GM18526 (cell line): ENCODE data around the gene SNAPC4.

Experiments
- POLR2A ChIP-seq: IDR thresholded peaks from 3 replicates; pipeline ENCODE4 v1.6.1; 2011; ENCODE audit not compliant: insufficient read length; ENCODE audit errors: extremely low read depth

Gene SNAPC4

GRCh38 chr9:136404801-136405136 is 4.8 kb upstream of the SNAPC4 start:
- TF ChIP-seq POLR2A, result no peak

DNA sequence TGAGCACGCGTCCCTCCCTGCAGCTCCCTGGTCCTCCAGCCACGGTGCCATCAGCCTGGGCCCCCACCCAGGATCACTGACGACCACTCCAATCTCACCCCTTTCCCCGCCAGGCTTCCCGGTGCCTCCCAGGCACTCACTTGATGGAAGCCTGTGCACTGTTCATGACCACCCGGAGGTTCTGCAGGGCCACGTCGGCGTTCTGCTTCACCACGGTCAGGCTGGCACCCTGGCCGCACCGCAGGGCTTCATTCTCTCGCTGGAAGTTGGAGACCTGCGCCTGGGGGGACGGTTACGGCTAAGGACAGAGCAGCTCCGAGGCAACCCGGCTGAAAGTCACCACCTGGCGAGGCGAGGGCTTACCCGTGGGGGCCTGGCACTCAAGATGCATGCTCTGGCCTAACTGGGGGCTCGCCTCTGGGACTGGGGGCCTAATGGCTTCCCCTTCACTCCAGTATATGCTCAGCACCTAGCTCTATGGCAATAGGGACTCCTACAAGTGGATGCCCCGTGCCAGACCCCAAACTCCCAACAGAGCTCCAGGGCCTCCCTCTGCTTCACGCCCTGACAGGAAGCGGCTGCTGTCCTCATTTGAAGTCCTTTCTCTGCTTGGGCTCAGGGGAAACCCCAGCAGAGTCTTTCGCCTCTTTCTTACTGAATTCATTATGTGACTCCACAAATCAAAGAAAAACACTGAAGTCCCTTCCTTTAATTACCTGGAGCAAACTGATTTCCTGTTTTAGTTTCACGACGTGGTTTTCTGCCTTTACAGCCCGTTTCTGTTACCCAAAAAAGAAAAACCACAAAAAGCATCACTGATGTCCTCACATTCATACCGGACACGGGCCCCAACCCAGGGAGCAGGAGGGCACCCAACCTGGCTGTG is 4.2 kb upstream of the SNAPC4 start:
- TF ChIP-seq POLR2A, result peak; percentile 0

- no peak for TF ChIP-seq POLR2A
These were observed 3.6 kb upstream of the SNAPC4 start for GRCh38 chr9:136403538-136403914.

DNA sequence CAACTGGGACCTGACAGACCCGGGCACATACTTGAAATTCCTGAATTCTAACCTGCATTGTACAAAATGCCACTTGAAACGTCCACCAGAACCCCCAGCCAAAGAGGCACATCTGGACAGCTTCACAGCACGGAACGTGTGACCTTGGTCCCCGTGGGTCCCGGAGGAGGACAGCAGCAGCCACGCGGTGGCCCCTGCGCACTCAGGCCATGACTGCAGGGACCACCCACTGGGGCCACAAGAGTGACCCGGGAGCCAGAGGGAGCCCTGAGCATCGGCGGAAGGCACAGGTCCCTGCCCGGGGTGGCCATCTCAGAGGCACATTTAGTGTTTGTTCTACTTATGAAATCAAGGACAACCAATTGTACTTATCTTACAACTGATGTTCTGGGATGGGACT is 2.1 kb upstream of the SNAPC4 start:
- no peak for TF ChIP-seq POLR2A

DNA sequence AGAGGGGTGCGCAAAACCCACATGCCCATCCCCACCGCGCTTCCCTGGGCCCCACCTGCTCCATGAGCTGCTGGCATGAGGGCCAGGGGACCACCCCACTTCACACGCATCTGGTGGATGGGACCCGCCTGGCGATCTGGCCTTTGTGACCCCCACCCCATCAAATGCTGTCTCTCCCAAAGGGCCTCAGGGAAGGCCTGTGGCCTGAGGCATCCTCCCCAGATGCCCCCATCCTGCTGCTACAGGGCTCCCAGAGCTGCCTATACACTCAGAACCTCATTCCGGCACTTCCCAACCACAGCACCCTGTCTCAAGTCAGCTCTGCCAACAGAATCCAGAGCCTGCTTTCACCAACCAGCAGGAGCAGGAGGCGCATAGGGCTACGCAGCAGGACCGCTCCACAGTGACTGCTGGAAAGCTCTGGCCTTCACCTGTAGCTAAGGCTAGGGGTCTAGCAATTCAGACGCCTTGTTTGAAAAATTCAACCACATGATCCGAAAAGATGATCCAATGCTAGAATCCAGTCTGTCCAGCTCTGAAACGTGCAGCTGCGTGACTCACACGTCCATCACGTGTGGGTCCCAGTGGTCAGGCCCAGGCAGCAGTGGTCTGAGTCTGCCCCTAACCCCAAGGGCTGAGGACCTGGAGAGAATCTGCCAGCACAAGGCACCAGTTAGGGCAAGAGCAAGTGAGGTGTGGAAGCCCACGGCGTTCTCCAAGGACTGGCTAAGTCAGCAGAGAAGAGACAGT is 1.4 kb upstream of the SNAPC4 start:
- no peak for TF ChIP-seq POLR2A

GRCh38 chr9:136399176-136400037 is 563 bp downstream of the SNAPC4 start:
- no peak for TF ChIP-seq POLR2A

DNA sequence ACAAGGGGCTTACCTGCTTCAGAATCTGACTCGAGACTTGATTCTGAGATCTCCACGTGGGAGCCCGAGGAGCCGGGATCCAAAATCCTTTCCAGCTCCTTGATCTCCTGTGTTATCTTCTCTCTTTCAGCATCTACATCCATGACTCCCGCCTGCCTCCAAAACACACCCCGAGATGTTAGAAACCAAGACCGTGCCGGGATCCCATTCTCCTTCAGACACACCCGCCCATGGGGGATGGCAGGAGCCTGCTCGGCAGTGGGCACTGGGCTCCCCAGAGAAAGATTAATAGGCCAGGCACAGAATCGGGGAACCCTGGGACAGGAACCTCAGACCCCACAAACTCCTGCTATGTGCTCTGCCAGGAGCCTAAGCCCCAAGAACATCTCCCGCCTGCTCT is 1.7 kb downstream of the SNAPC4 start:
- TF ChIP-seq POLR2A, result no peak

DNA sequence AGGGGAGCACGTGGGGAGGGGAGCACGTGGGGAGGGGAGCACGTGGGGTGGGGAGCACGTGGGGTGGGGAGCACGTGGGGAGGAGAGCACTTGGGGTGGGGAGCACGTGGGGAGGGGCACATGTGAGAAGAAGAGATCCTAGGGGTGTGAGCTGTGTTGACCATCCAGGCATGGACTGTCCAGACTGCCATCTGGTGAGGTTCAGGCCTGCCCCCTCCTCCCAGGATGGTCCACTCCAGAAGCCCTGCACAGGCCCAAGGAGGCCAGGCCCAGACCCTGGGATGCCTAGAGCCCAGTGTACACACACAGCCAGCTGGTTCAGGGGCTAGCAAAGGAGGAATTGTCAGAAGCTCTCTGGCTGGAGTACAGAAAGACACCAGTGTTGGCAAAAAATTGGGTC is 2.3 kb downstream of the SNAPC4 start:
- no peak for TF ChIP-seq POLR2A

DNA sequence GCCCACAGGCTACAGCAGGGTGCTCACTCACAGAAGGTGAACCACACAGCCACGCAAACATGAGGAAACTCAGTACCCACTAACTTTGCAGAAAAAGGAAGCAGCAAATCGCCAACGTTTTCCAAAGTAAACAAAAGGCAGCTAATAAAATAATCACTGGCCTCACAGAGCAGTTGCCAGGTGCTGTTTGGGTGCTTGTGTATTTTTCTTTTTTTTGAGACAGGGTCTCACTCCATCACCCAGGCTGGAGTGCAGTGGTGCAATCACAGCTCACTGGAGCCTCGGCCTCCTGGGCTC is 3.8 kb downstream of the SNAPC4 start:
- no peak for TF ChIP-seq POLR2A

DNA sequence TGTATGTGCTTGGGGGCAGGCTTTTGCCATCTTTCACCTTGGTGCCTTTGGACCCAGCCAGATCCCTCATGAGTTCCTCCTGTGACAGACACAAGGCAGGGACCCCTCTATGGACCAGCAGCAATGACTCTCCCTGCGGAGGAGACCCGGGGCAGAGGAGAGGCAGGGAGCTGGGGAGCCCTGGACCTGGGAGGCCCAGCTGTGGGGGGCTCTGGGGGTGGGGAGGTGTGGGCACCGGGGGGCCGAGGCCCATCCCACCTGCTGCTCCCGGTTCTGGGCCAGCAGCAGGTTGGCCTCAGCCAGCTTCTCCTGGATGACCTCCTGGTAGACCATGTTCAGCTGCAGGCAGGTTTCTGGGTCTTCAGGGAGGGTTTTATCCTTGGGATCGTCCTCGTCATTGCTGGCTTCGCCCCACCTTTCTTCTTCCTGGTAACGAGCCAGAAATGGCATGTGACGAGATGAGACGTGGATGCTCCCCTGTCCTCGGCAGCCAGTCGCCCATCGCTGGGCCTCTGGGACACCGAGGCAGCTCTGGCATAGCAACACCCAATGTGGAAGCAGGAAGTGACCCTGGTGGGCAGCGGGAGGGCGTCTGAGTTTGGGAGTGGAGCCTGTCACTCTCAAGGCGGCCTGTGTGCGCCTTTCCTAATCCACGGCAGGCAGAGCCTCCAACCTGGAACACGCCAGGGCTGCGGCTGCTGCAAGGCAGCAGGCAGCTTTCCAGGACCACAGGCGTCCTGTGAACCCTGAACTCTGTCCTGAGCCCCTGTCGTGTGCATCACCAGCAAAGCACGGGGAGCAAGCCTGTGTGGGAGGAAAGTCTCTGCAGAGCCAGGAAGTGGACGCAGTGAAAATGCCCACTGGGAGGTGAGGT is 4.4 kb downstream of the SNAPC4 start:
- TF ChIP-seq POLR2A, result no peak

- TF ChIP-seq POLR2A, result no peak
These were observed 5.0 kb downstream of the SNAPC4 start for GRCh38 chr9:136395020-136395340.

DNA sequence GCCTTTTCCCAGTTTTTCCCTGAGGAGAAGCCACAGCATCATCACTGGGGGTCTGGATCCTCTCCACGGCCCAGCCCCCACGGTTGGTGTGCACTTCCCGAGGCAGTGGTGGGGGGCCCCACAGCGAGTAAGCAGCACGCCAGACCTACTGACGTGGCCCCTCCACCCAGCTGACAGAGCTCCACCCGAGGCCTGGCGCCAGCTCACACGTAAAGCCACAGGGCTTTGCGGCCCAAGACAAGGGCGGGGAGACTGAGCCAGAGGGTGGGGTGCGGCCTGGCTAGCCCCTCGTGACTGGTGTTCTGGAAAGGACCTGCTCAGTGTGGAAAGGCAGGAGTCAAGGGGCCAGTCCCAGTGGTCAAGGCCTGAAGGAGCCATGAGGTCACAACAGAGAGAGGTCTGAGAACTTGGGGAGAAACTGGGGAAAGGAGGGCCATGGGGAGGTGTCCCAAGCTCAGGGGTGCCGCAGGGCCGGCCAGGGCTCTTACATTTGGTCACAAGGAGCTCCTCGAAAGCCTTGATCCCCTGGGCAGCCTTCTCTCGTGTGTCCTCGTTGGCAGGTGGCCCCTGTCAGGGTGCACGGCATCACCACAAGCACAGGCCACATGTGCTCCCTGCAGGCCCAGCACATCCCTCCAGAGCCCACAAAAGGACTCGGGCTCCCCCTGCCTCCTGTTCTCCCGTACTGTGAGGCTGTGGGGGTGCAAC is 5.5 kb downstream of the SNAPC4 start:
- no peak for TF ChIP-seq POLR2A

DNA sequence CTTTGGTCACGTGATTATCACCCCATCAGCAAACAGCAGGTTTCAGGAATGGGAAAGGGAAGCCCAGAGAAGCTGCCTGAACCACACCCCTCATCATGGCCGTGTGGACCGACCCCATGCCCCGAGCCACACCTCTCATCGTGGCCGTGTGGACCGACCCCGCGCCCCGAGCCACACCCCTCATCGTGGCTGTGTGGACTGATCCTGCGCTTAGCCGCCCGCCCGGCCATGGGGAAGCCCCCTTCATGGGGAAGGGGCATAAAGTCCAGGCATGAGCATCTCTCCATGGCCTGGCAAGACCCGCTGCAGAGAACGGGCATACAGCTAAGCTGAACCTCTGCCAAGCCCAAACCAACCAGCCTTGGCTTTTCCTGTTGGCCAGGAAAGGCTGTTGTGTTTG is 6.4 kb downstream of the SNAPC4 start:
- TF ChIP-seq POLR2A, result no peak
